Measurements from ENCODE around the gene GLIS1.
"Not testable (repeated sequence)": the region's sequence is repeated elsewhere in the genome, so short reads cannot be mapped to it uniquely, and the experiment has no call there.

Gene GLIS1

DNA sequence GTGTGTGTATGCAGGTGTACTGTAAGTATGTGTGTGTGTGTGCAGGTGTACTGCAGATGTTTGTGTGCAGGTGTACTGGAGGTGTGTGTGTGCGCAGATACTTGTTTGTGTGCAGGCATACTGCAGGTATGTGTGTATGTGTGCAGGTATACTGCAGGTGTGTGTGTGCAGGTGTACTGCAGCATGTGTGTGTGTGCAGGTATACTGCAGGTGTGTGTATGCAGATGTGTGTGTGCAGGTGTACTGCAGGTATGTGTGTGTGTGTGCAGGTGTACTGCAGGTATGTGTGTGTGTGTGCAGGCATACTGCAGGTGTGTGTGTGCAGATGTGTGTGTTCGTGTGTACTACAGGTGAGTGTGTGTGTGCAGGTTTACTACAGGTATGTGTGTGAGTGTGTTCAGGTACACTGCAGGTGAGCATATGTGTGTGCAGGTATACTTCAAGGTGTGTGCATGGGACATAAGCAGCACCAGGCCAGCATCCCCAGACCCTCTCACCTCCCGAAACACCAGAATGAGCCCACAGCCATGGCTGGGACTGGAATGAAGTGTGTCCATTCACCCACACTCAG lies 182.2 kb downstream of the GLIS1 start:
- H3K9ac ChIP-seq (ENCODE audit: insufficient read length) = no peak overlapping the region
- H3K9me3 ChIP-seq (ENCODE audit: low read depth, low read length) = no peaks in the 10 kb centered on the region
- no peak overlapping the region for H3K4me3 ChIP-seq
- no peak overlapping the region for H3K27ac ChIP-seq
- H3K36me3 ChIP-seq (ENCODE audit: insufficient read depth, low read length) = no peaks in the 10 kb centered on the region
- no peak for TF ChIP-seq FOXP2 (optimal IDR thresholded peaks at IDR 0.05; ENCODE audit: control extremely low read depth, extremely low read length, insufficient read depth)
- no peak for TF ChIP-seq EZH2 (IDR thresholded peaks at IDR 0.05)
- no peak for TF ChIP-seq POLR2AphosphoS5 (IDR thresholded peaks at IDR 0.05; ENCODE audit: borderline replicate concordance, low read depth, low read length)
- DNase-seq (ENCODE audit: low read depth, low spot score) = no peak

DNA sequence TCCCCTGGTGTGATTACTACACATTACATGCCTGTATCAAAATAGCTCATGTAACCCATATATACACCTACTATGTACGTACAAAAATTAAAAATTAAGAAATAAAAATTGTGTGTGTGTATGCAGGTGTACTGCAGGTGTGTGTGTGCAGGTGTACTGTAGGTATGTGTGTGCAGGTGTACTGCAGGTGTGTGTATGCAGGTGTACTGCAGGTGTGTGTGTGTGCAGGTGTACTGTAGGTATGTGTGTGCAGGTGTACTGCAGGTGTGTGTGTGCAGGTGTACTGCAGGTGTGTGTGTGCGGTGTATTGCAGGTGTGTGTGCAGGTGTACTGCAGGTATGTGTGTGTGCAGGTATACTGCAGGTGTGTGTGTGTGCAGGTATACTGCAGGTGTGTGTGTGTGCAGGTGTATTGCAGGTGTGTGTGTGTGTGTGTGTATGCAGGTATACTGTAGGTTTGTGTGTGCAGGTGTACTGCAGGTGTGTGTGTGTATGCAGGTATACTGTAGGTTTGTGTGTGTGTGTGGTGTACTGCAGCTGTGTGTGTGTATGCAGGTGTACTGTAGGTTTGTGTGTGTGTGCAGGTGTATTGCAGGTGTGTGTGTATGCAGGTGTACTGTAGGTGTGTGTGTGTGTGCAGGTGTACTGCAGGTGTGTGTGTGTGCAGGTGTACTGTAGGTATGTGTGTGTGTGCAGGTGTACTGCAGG lies 183.2 kb downstream of the GLIS1 start:
- H3K4me3 ChIP-seq; H3K9ac ChIP-seq (ENCODE audit: insufficient read length); H3K9me3 ChIP-seq (ENCODE audit: low read depth, low read length); DNase-seq (ENCODE audit: low read depth, low spot score); H3K36me3 ChIP-seq (ENCODE audit: insufficient read depth, low read length); H3K27ac ChIP-seq: not testable (repeated sequence)

DNA sequence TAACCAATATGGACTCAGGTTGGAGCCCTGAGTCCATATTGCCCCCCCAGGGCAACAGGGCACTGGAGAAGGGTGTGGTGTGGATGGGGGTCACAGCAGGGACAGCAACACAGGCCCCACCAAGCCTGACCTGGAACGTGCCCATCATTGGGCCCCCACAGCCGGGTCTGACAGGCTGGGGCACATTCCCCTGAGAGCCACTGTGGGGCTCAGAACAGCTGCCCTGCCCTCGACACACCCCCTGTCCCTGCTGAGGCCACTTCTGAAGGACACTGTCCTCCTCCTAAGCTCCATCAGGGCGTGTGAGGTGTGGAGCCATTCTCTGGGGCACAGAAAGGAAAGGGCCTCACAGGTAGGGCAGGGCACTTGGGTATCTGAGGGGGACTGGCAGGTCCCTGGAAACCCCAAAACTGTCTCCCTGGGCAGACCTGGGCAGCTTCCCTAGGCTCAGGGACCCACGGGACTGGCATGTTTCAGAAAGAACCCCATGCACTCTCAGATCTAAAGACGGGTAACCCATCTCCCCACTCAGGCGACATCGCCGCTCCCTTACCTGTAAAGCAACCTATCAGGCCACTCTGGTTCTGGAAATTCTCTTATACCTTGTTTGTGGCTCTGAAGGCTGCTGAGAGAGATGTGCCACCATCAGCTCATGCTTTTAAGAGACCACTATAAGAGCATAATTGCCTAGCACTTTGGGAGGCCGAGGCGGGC lies 184.2 kb downstream of the GLIS1 start:
- no peaks in the 10 kb centered on the region for H3K9me3 ChIP-seq (ENCODE audit: low read depth, low read length)
- DNase-seq (ENCODE audit: low read depth, low spot score) = no peak
- H3K27ac ChIP-seq = no peak overlapping the region
- no peak for TF ChIP-seq EZH2 (IDR thresholded peaks at IDR 0.05)
- no peak for TF ChIP-seq FOXP2 (optimal IDR thresholded peaks at IDR 0.05; ENCODE audit: control extremely low read depth, extremely low read length, insufficient read depth)
- no peak for TF ChIP-seq POLR2AphosphoS5 (IDR thresholded peaks at IDR 0.05; ENCODE audit: borderline replicate concordance, low read depth, low read length)
- H3K9ac ChIP-seq (ENCODE audit: insufficient read length) = no peak overlapping the region
- no peak overlapping the region for H3K4me3 ChIP-seq
- H3K36me3 ChIP-seq (ENCODE audit: insufficient read depth, low read length) = no peaks in the 10 kb centered on the region

DNA sequence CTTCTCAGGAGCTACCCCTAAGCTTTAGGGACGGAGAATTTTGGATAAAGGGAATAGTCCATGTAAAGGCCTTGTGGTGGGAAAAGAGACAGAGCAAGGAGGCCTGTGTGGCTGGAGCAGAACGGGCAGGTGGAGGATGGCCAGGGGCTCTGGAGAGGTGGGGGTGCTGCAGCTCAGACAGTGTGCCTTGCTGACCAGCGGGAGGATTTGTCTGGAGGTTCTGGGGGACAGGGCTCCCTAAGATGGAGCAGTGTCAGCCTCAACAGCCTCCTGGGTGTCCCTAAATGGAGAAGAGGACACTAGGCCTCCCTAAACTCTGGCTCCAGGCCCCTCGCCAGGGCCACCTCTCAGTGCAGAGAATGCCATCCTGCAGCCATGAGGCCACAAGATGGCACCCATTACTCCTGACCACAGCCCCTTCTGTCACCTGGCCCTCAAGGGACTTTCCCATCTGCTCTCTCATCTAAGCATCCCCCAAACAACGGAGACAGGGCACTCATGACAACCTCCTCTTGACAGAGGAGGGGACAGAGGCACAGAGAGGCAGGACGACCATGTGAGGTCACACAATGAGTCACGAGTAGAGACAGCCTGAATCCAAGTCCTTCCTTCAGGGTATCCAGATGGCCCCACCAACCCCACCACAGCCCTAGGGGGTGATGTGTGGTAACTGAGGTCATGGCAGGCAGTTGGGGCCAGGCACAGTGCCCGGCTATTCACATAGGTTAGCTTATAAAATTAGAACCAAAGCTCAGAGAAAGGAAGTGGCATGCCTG lies 185.0 kb downstream of the GLIS1 start:
- Histone ChIP-seq H3K4me3 (no peak overlapping the region), H3K9ac (ENCODE audit: insufficient read length) (no peak overlapping the region), H3K27ac (no peak overlapping the region), H3K9me3 (ENCODE audit: low read depth, low read length) (no peaks in the 10 kb centered on the region), H3K36me3 (ENCODE audit: insufficient read depth, low read length) (no peaks in the 10 kb centered on the region)
- no peak for TF ChIP-seq FOXP2 (optimal IDR thresholded peaks at IDR 0.05; ENCODE audit: control extremely low read depth, extremely low read length, insufficient read depth)
- no peak for TF ChIP-seq POLR2AphosphoS5 (IDR thresholded peaks at IDR 0.05; ENCODE audit: borderline replicate concordance, low read depth, low read length)
- TF ChIP-seq EZH2 (IDR thresholded peaks at IDR 0.05) = no peak
- no peak for DNase-seq (ENCODE audit: low read depth, low spot score)

DNA sequence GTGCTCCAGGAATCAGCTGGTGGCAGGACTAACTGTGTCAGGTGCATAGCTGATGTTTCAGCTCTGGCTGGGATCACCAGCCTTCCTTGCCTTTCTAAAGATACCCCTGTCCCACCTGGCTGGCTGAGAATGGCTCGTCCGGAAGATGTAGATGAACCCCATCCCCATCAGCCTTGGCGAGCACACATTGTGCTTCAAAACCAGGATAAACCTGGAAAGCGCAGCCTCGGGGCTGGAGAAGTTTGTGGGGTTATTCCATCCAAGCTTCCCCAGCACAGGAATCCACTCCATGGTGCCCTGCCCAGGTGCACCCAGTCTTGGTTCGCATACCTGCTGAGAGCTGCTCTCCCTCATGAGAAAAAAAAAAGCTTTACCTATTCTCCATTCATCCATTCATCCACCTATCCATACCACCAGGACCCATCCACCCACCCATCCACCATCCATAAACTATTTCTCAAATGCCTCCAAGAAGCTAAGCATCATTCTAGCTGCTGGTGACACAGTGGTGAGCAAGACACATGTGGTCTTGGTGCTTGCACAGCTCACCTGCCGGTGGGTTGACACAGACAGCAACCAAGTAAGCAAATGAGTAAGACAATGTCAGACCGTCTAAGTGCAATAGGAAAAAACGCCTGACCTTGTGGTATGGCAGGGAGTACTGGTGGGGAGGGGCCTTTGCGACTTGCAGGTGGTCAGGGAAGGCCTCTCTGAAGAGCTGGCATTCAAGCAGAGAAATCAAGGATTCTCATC lies 185.8 kb downstream of the GLIS1 start:
- Histone ChIP-seq H3K9me3 (ENCODE audit: low read depth, low read length) (no peaks in the 10 kb centered on the region), H3K36me3 (ENCODE audit: insufficient read depth, low read length) (no peaks in the 10 kb centered on the region), H3K9ac (ENCODE audit: insufficient read length) (no peak overlapping the region), H3K27ac (no peak overlapping the region), H3K4me3 (no peak overlapping the region)
- no peak for DNase-seq (ENCODE audit: low read depth, low spot score)
- TF ChIP-seq POLR2AphosphoS5 (IDR thresholded peaks at IDR 0.05; ENCODE audit: borderline replicate concordance, low read depth, low read length) (no peak), FOXP2 (optimal IDR thresholded peaks at IDR 0.05; ENCODE audit: control extremely low read depth, extremely low read length, insufficient read depth) (no peak), EZH2 (IDR thresholded peaks at IDR 0.05) (no peak)

DNA sequence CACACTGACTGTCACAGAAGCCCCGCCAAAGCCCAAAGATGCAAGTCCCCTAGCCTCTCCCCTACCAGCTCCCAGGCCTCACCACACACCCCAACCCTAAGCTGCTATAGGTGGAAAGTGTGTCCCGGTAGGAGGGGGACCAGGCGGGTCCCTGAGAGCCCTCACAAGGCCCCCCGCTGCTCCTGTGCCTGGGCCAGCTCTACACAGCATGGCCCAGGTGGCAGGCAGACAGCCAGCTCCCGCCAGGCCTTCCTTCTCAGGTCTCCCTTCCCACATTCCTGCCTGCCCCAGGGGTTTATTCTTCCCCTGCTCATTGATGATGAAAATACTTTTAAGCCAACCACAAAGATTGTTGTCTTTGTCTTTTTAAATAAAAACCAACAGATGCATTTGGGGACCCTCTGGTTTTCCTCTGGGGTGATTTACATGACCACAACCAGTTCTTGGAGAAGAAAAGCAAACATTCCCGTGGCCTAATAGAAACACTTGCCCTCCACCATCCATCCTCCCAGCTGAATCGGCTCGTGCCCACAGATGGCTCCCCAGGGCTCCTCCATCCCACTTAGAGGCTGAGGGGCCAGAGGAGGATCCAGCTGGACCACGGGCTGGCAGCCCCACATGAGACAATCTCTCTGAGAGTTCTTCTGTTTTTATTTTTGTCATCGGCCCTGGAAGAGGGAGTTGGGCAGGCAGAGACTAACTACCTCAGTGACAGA lies 186.7 kb downstream of the GLIS1 start:
- Histone ChIP-seq H3K9me3 (ENCODE audit: low read depth, low read length) (no peaks in the 10 kb centered on the region), H3K27ac (no peak overlapping the region), H3K9ac (ENCODE audit: insufficient read length) (no peak overlapping the region), H3K36me3 (ENCODE audit: insufficient read depth, low read length) (no peaks in the 10 kb centered on the region), H3K4me3 (no peak overlapping the region)
- no peak for TF ChIP-seq POLR2AphosphoS5 (IDR thresholded peaks at IDR 0.05; ENCODE audit: borderline replicate concordance, low read depth, low read length)
- no peak for TF ChIP-seq EZH2 (IDR thresholded peaks at IDR 0.05)
- no peak for TF ChIP-seq FOXP2 (optimal IDR thresholded peaks at IDR 0.05; ENCODE audit: control extremely low read depth, extremely low read length, insufficient read depth)
- DNase-seq (ENCODE audit: low read depth, low spot score) = no peak

DNA sequence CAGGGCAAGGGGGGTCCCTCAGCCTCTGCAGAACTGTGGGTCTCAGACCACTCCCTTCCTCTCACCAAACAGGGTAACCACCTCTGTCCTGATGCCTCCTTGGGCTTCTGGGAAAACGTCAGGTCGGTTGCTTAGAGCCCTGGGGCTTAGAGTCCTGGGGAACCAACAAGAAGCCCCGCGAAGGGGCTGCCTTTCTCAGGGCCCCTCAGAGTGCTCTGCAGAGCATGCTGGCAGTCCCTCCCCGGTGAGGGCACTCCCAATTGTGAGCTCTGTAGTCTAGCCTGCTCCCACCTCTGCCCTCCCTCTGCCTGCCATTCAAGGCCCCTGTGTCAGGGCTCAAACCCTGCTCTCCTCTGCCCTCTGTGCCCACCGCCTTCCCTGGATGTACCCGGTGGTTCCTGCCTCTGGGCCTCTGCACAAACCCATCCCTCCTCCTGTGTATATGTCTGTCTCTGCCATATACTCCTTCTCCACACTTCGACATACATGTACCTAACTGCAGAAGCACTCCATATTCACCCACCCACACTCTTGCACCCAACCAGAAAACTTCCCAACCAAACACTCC lies 187.5 kb downstream of the GLIS1 start:
- TF ChIP-seq POLR2AphosphoS5 (IDR thresholded peaks at IDR 0.05; ENCODE audit: borderline replicate concordance, low read depth, low read length) = no peak
- no peak for TF ChIP-seq FOXP2 (optimal IDR thresholded peaks at IDR 0.05; ENCODE audit: control extremely low read depth, extremely low read length, insufficient read depth)
- no peak for TF ChIP-seq EZH2 (IDR thresholded peaks at IDR 0.05)
- no peak overlapping the region for H3K27ac ChIP-seq
- no peaks in the 10 kb centered on the region for H3K9me3 ChIP-seq (ENCODE audit: low read depth, low read length)
- H3K9ac ChIP-seq (ENCODE audit: insufficient read length) = no peak overlapping the region
- H3K4me3 ChIP-seq = no peak overlapping the region
- no peak for DNase-seq (ENCODE audit: low read depth, low spot score)
- no peaks in the 10 kb centered on the region for H3K36me3 ChIP-seq (ENCODE audit: insufficient read depth, low read length)

Measured in SK-N-MC (cell line).